ENCODE results near the gene STPG4.

DNA sequence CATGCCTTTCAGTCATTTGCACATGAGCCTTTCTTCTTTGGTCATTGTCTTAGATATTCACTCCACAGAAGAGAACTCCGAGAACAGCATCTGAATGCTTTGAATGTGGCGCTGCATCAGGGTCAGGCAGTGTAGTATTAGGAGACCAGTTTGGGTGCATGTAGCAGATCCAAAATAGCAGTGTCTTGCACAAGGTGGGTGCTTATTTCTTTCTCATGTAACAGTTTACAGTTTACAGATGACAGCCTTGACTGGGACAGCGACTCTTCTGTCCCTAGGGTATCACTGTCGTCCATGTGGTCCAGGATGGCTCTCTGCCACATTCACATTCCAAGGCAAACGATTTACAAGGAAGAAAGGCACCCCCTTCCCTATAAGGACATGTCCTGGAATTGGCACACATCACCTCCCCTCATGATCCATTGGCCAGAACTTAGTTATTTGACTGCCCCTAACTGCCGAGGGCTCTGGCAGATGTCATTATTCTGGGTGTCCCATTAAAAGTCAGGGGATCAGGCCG is 101.0 kb downstream of the STPG4 start:
- TF ChIP-seq POLR2AphosphoS5 (IDR thresholded peaks at IDR 0.05; ENCODE audit: borderline replicate concordance, low read depth, low read length) (no peak), EZH2 (IDR thresholded peaks at IDR 0.05) (no peak), FOXP2 (optimal IDR thresholded peaks at IDR 0.05; ENCODE audit: control extremely low read depth, extremely low read length, insufficient read depth) (no peak)

Data from SK-N-MC (cell line).